Measurements from ENCODE around the gene PHLDB1. TPM values are rescaled to one million over a fixed set of nuclear protein-coding genes. Genes with fewer than 3 reads are reported as not detected.

PHLDB1 gene
- total and polyA plus RNA-seq, 2 of the 8 experiments (the other 6 are each of a cell fraction or from before 2014, with no cell fraction given): 53.9 to 74.8 TPM

GRCh38 chr11:118688851-118689502 lies 81.6 kb downstream of the PHLDB1 start:
- POLR2A ChIA-PET (ENCODE audit: partially characterized antibody): interaction anchor here (0.6 to 4.9 kb wide), 21 partner anchors 16 to 324 kb away, joined by 3 to 36 read pairs (median 4); partner anchors contain the start of genes BCL9L and DDX6
- no peak overlapping the region for H2BK12ac ChIP-seq (ENCODE audit: low read depth, low read length)

More at GRCh38 chr11:118688851-118689502, 81.6 kb downstream of the PHLDB1 start:
- H3K56ac ChIP-seq (replicated peaks; ENCODE audit: insufficient read length, low read depth, low read length): no peak overlapping the region
- no peak overlapping the region for H3K9ac ChIP-seq (replicated peaks in 1 of 4; ENCODE audit: extremely low read depth in 1 of 4, low read depth in 3 of 4, low read length in 3 of 4)
- FAIRE-seq (no peak), DNase-seq (ENCODE audit: low read depth in 1 of 2, low spot score in 2 of 2) (no peak)
- H3K79me2 ChIP-seq (ENCODE audit: control insufficient read depth in 1 of 2, insufficient read depth in 2 of 2, low read length in 2 of 2): no peaks in the 10 kb centered on the region
- no peak overlapping the region for H3K4ac ChIP-seq (replicated peaks; ENCODE audit: insufficient read length, low read depth, low read length)
- H2BK5ac ChIP-seq (ENCODE audit: low read depth, low read length): peak overlapping the region; percentile 85; the same call in 1 of the 2 replicates
- no peaks in the 10 kb centered on the region for H3K27me3 ChIP-seq (replicated peaks in 1 of 4; ENCODE audit: control insufficient read depth in 3 of 4, extremely low read depth in 1 of 4, insufficient read depth in 3 of 4, low read length in 3 of 4)
- no peaks in the 10 kb centered on the region for H3K79me1 ChIP-seq (ENCODE audit: low read depth, low read length)
- peak overlapping the region; percentile 38; the same call in 1 of the 2 replicates for H3K18ac ChIP-seq (ENCODE audit: extremely low read depth, low read length)
- H3K27ac ChIP-seq (ENCODE audit: low read depth, low read length): no peak overlapping the region
- peak overlapping the region; percentile 1 to 80; a peak in 1 of 4 replicates for H3K4me2 ChIP-seq (ENCODE audit: insufficient read depth in 1 of 2, low read depth in 2 of 2, low read length in 2 of 2)
- no peak overlapping the region for H2BK120ac ChIP-seq (replicated peaks; ENCODE audit: low read depth, low read length)
- H2BK15ac ChIP-seq (ENCODE audit: low read length): peak overlapping the region; percentile 92; the same call in 1 of the 2 replicates
- 89% methylated on average over 38 of the region's 41 CpGs; no CpG with 5 or more reads in 1 of the 2 experiments for WGBS, 2 experiments (ENCODE audit: extremely low coverage in 1 of 2, insufficient coverage in 1 of 2, insufficient read length in 1 of 2, insufficient replicate concordance in 2 of 2, low coverage in 1 of 2, low lambda C conversion rate in 2 of 2, missing lambda C conversion rate in 1 of 2)
- CTCF ChIA-PET (ENCODE audit: partially characterized antibody): interaction anchor here (0.6 to 11.0 kb wide), 43 partner anchors 8 to 362 kb away, joined by 3 to 102 read pairs (median 6); partner anchors contain the start of gene TREH
- H3K14ac ChIP-seq (ENCODE audit: insufficient read length): no peak overlapping the region
- no peak overlapping the region; the same call in 1 of the 2 replicates for H2AFZ ChIP-seq (ENCODE audit: low read length)
- H4K8ac ChIP-seq (ENCODE audit: extremely low read depth, insufficient read depth, low read length): peak overlapping the region; percentile 69
- peaks cover 0 to 19% (median 11%) of the 10 kb centered on the region in 4 experiments; a peak in 6 of 7 replicates for H3K4me1 ChIP-seq (replicated peaks in 1 of 4; ENCODE audit: control insufficient read depth in 3 of 4, insufficient read depth in 4 of 4, low read length in 3 of 4)
- no peaks in the 10 kb centered on the region for H3K23me2 ChIP-seq (ENCODE audit: low read depth, low read length)
- no peak overlapping the region for H4K5ac ChIP-seq (ENCODE audit: insufficient read length, low read depth, low read length)
- peak overlapping the region in 1 of 4 experiments; percentile 46; a peak in 1 of 8 replicates for H3K4me3 ChIP-seq (ENCODE audit: extremely low read depth in 1 of 4, insufficient read depth in 2 of 4, low read depth in 3 of 4, low read length in 4 of 4)
- no peak overlapping the region for H2AK5ac ChIP-seq (ENCODE audit: low read depth, low read length)
- TF ChIP-seq TEAD4 (IDR thresholded peaks at IDR 0.05; ENCODE audit: low read depth, low read length): no peak
- TF ChIP-seq, protein P1, sequence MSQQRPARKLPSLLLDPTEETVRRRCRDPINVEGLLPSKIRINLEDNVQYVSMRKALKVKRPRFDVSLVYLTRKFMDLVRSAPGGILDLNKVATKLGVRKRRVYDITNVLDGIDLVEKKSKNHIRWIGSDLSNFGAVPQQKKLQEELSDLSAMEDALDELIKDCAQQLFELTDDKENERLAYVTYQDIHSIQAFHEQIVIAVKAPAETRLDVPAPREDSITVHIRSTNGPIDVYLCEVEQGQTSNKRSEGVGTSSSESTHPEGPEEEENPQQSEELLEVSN (IDR thresholded peaks at IDR 0.05): peak; percentile 82
- H4K91ac ChIP-seq (replicated peaks; ENCODE audit: insufficient read length, low read length): no peak overlapping the region
- H2BK20ac ChIP-seq (ENCODE audit: low read length): peak overlapping the region; percentile 86; the same call in 1 of the 2 replicates
- H3K23ac ChIP-seq (ENCODE audit: insufficient read length): no peak overlapping the region
- H4K20me1 ChIP-seq (replicated peaks in 1 of 2; ENCODE audit: control insufficient read depth in 1 of 2, insufficient read depth in 2 of 2, low read length in 2 of 2): no peaks in the 10 kb centered on the region
- no peaks in the 10 kb centered on the region for H3K9me3 ChIP-seq (ENCODE audit: insufficient read depth in 2 of 2, low read depth in 1 of 2, low read length in 1 of 2)
- H3K36me3 ChIP-seq (ENCODE audit: control insufficient read depth in 2 of 4, insufficient read depth in 4 of 4, low read length in 3 of 4): no peaks in the 10 kb centered on the region

Data from H1 (cell line).